Fibroblast of lung (primary cell): ENCODE data around the gene DTD1. TPM values are rescaled to one million over a fixed set of nuclear protein-coding genes. Genes with fewer than 3 reads are reported as not detected.

ENCODE experiments used
- DNase-seq, 2 donors: peaks; one replicate each; pipeline versions ENCODE4 v3.0.0 to v3.0.0-alpha.2; 2010; ENCODE audit warnings: low read depth in 2 of 2
- H2AFZ ChIP-seq: 2 replicates; pipeline ENCODE4 v1.5.1; 2012; ENCODE audit warnings: low read length, control low read depth, inconsistent platforms
- H3K27ac ChIP-seq: 2 replicates; pipeline ENCODE4 v1.5.1; 2011; ENCODE audit warnings: low read length, control low read depth; ENCODE audit not compliant: insufficient read depth
- H3K27me3 ChIP-seq: 2 replicates; pipeline ENCODE4 v1.5.1; 2011; ENCODE audit warnings: mild to moderate bottlenecking, low read length; ENCODE audit not compliant: control insufficient read depth, insufficient read depth
- H3K36me3 ChIP-seq: 2 replicates; pipeline ENCODE4 v1.5.1; 2011; ENCODE audit warnings: low read length; ENCODE audit not compliant: control insufficient read depth, insufficient read depth
- H3K4me1 ChIP-seq: 2 replicates; pipeline ENCODE4 v1.5.1; 2011; ENCODE audit warnings: low read length; ENCODE audit not compliant: control insufficient read depth, insufficient read depth; ENCODE audit errors: extremely low read depth
- H3K4me2 ChIP-seq: 2 replicates; pipeline ENCODE4 v1.5.1; 2011; ENCODE audit warnings: low read length, control low read depth; ENCODE audit not compliant: insufficient read depth; ENCODE audit errors: extremely low read depth
- H3K4me3 ChIP-seq, 4 experiments: fragments of 200-600 bp in 1 of 4; sonication (generic) in 1 of 4; replicated peaks in 1 of 4; 2 replicates each; pipeline ENCODE4 v1.5.1; 2011 to 2016; ENCODE audit warnings: low read length in 4 of 4, low read depth in 3 of 4, mild to moderate bottlenecking in 3 of 4, control low read depth in 2 of 4, inconsistent platforms in 1 of 4, mixed read lengths in 1 of 4; ENCODE audit not compliant: insufficient read depth in 1 of 4; ENCODE audit errors: control extremely low read depth in 1 of 4
- H3K79me2 ChIP-seq: 2 replicates; pipeline ENCODE4 v1.5.1; 2012; ENCODE audit warnings: mild to moderate bottlenecking, low read length, inconsistent platforms; ENCODE audit not compliant: control insufficient read depth, insufficient read depth
- H3K9ac ChIP-seq: 2 replicates; pipeline ENCODE4 v1.5.1; 2011; ENCODE audit warnings: mild to moderate bottlenecking, low read length, control low read depth; ENCODE audit not compliant: insufficient read depth
- H3K9me3 ChIP-seq: 2 replicates; pipeline ENCODE4 v1.5.1; 2012; ENCODE audit warnings: low read depth, low read length; ENCODE audit not compliant: control insufficient read depth, insufficient read depth
- H4K20me1 ChIP-seq: 2 replicates; pipeline ENCODE4 v1.5.1; 2011; ENCODE audit warnings: low read length; ENCODE audit not compliant: control insufficient read depth, insufficient read depth; ENCODE audit errors: extremely low read depth
- EZH2 ChIP-seq: IDR thresholded peaks from 2 replicates; pipeline ENCODE4 v1.5.1; 2012; ENCODE audit warnings: low read length, control low read depth, mild to moderate bottlenecking; ENCODE audit errors: missing control alignments
- polyA plus RNA-seq, 2 donors: library from polyadenylated mRNA; depleted of rRNA in 1 of 2; stranded (reverse) in 1 of 2; unstranded in 1 of 2; fragments of >200 nt; gene quantifications; 2 replicates each; pipeline ENCODE4 v1.2.1, GENCODE V29; 2011 to 2012; ENCODE audit warnings: missing spikeins in 1 of 2
- total RNA-seq: library from RNA; depleted of rRNA; stranded (reverse); fragments of >200 nt; gene quantifications from 2 replicates; pipeline ENCODE4 v1.2.1, GENCODE V29; 2014
- TF ChIP-seq, protein P1 (sequence below), 2 donors: IDR thresholded peaks in 1 of 2; conservative IDR thresholded peaks in 1 of 2; 1 replicate in 1 of 2; 2 replicates in 1 of 2; pipeline ENCODE4 v1.5.1; 2011 to 2012; ENCODE audit warnings: low read length in 2 of 2, control low read depth in 1 of 2, inconsistent platforms in 1 of 2, low read depth in 1 of 2, mild to moderate bottlenecking in 1 of 2

DTD1 gene
- total and polyA plus RNA-seq, 2 donors (not counting 1 experiment from before 2014, with no cell fraction given): 60.8 to 71.0 TPM

DNA sequence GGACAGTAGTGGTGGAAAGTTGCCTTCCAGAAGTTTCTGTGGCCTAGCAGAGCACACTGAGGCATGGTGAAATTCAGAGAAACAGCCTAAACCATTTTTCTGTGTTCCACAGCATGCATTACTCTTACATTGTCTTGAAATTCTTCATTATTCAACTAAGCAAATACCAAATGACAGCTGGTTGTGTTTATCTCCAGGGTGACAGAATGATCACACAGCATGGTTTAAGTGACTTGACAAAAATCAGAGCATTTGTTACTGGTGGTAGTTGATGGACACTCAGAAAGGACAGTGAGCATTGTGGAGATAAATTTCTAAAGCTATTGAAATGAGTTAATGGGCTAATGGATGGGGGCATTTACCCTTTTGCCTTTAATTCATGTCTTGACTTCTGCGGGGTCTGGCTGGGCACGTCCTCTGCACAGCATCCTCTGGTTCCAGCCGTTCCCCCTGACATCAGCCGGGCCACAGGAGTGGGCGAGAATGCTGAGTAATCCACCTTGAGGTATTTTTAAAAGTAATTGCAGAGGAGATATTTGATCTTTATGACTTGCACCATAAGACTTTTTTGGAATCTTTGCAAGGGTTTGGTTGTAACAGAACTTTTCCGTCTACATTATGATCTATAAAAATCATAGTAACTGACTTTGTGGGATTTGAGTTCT is 146.8 kb downstream of the DTD1 start:
- Histone ChIP-seq H3K4me2 (no peak overlapping the region), H3K4me1 (peaks cover 3% of the 10 kb centered on the region), H3K36me3 (no peaks in the 10 kb centered on the region), H3K27ac (no peak overlapping the region), H3K9me3 (no peaks in the 10 kb centered on the region), H3K79me2 (no peaks in the 10 kb centered on the region), H3K9ac (no peak overlapping the region), H2AFZ (no peak overlapping the region), H4K20me1 (no peaks in the 10 kb centered on the region), H3K4me3 (no peak overlapping the region), H3K27me3 (no peaks in the 10 kb centered on the region)
- TF ChIP-seq, protein P1, sequence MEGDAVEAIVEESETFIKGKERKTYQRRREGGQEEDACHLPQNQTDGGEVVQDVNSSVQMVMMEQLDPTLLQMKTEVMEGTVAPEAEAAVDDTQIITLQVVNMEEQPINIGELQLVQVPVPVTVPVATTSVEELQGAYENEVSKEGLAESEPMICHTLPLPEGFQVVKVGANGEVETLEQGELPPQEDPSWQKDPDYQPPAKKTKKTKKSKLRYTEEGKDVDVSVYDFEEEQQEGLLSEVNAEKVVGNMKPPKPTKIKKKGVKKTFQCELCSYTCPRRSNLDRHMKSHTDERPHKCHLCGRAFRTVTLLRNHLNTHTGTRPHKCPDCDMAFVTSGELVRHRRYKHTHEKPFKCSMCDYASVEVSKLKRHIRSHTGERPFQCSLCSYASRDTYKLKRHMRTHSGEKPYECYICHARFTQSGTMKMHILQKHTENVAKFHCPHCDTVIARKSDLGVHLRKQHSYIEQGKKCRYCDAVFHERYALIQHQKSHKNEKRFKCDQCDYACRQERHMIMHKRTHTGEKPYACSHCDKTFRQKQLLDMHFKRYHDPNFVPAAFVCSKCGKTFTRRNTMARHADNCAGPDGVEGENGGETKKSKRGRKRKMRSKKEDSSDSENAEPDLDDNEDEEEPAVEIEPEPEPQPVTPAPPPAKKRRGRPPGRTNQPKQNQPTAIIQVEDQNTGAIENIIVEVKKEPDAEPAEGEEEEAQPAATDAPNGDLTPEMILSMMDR (conservative IDR thresholded peaks at IDR 0.05 in 1 of 2, IDR thresholded peaks at IDR 0.05 in 1 of 2; ENCODE audit: low read depth in 1 of 2, low read length in 2 of 2): no peak
- TF ChIP-seq EZH2: no peak
- peak in 1 of 2 donors; percentile 46 for DNase-seq

- DNase-seq: no peak
- no peaks in the 10 kb centered on the region for H3K79me2 ChIP-seq
- no peaks in the 10 kb centered on the region for H3K36me3 ChIP-seq
- TF ChIP-seq, protein P1 (conservative IDR thresholded peaks at IDR 0.05 in 1 of 2, IDR thresholded peaks at IDR 0.05 in 1 of 2; ENCODE audit: low read depth in 1 of 2, low read length in 2 of 2): no peak
- no peak for TF ChIP-seq EZH2
- no peaks in the 10 kb centered on the region for H4K20me1 ChIP-seq
- H3K4me1 ChIP-seq: peaks cover 5% of the 10 kb centered on the region
- no peaks in the 10 kb centered on the region for H3K27me3 ChIP-seq
- H2AFZ ChIP-seq: no peak overlapping the region
- no peak overlapping the region for H3K4me3 ChIP-seq
- H3K9me3 ChIP-seq: no peaks in the 10 kb centered on the region
- no peak overlapping the region for H3K27ac ChIP-seq
- H3K4me2 ChIP-seq: no peak overlapping the region
- H3K9ac ChIP-seq: no peak overlapping the region
Measured at GRCh38 chr20:18737140-18737539, 149.3 kb downstream of the DTD1 start.

DNA sequence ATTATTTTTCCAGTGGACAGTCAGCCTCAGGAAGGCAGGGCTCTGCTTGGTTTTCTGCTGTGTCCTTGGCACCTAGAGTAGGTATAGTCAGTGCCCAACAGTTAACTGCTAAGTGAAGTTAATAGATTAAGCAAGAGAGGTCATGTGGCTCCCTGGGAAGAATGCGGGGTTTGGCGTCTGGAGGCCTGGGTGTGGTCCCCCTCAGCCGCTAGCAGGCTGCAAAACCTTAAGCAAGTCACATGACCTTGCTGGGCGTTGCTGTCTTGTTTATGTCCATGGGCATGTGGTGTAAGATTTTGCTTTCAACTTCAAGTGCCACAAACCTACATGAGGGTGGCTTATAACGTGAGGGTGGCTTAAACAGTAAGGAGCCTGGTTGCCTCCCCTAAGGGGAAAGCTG is 150.2 kb downstream of the DTD1 start:
- no peak for TF ChIP-seq EZH2
- TF ChIP-seq, protein P1 (conservative IDR thresholded peaks at IDR 0.05 in 1 of 2, IDR thresholded peaks at IDR 0.05 in 1 of 2; ENCODE audit: low read depth in 1 of 2, low read length in 2 of 2): no peak
- Histone ChIP-seq H3K4me1 (peaks cover 5% of the 10 kb centered on the region), H3K9me3 (no peaks in the 10 kb centered on the region), H3K4me3 (no peak overlapping the region), H3K36me3 (no peaks in the 10 kb centered on the region), H3K27me3 (no peaks in the 10 kb centered on the region), H3K79me2 (no peaks in the 10 kb centered on the region), H4K20me1 (no peaks in the 10 kb centered on the region), H2AFZ (no peak overlapping the region), H3K4me2 (no peak overlapping the region), H3K27ac (no peak overlapping the region), H3K9ac (no peak overlapping the region)
- DNase-seq: peak in 1 of 2 donors; percentile 82
